Coronary artery (tissue), 2 donors: ENCODE measurements around the gene SSR3.

ENCODE experiments used
- DNase-seq: peaks from one replicate; pipeline ENCODE4 v3.0.0-alpha.2; 2017; ENCODE audit warnings: low spot score
- H3K27ac ChIP-seq, 2 donors: fragments of 200-600 bp; sonication (generic); one replicate each; pipeline ENCODE4 v1.5.1; 2016 to 2019
- H3K4me3 ChIP-seq: fragments of 200-600 bp; sonication (generic); 2 replicates; pipeline ENCODE4 v1.5.1; 2016; ENCODE audit warnings: mild to moderate bottlenecking, moderate library complexity
- CTCF ChIP-seq: fragments of 200-600 bp; sonication (generic); IDR thresholded peaks from one replicate; pipeline ENCODE4 v1.5.1; 2019; ENCODE audit warnings: antibody characterized with exemption

SSR3 gene

DNA sequence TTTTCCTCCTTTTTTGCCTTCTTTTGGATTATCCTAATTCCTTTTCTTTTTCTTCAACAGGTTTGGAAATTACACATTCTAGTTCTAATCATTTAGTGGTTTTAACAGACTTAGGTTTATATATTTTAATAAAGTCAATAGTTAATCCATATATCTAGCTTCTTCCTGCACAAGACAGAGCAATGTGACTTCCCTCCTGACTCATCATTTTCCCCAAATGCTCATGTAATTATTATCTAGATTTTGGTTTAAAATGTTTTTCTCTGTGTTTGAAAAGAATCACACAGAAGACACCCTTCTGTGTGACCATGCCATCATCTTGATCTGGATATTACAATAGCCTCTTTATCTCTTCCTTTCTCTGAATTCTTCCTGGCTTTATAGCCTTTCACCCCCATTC is 28.6 kb upstream of the SSR3 start:
- no peak for TF ChIP-seq CTCF
- Histone ChIP-seq H3K4me3 (no peak overlapping the region), H3K27ac (no peak overlapping the region)
- DNase-seq, result no peak

GRCh38 chr3:156582532-156583183 is 27.7 kb upstream of the SSR3 start:
- no peak for TF ChIP-seq CTCF
- Histone ChIP-seq H3K4me3 (no peak overlapping the region), H3K27ac (no peak overlapping the region)
- DNase-seq, result no peak

DNA sequence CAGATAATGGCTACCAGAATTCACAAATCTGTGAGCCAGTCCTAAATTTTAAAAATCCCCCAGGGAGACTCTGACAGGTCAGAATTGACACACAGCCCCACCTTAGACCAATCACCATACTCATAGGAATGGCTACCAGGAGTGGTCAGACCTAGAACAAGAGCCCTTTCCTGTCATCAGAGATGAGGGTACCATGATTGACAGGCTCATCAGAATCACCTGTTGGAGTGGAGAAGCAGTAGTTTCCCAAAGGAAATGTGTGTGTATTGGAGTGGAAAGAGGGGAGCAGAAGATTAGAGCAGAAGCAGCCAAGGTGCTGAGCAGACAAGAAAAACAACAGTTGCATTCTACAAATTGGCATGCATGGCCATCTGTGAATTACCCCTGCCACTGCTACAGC is 27.0 kb upstream of the SSR3 start:
- Histone ChIP-seq H3K27ac (no peak overlapping the region), H3K4me3 (no peak overlapping the region)
- DNase-seq, result no peak
- no peak for TF ChIP-seq CTCF

- TF ChIP-seq CTCF, result no peak
- DNase-seq, result no peak
- Histone ChIP-seq H3K4me3 (no peak overlapping the region), H3K27ac (no peak overlapping the region)
Observed at GRCh38 chr3:156581033-156581432, 26.1 kb upstream of the SSR3 start.

DNA sequence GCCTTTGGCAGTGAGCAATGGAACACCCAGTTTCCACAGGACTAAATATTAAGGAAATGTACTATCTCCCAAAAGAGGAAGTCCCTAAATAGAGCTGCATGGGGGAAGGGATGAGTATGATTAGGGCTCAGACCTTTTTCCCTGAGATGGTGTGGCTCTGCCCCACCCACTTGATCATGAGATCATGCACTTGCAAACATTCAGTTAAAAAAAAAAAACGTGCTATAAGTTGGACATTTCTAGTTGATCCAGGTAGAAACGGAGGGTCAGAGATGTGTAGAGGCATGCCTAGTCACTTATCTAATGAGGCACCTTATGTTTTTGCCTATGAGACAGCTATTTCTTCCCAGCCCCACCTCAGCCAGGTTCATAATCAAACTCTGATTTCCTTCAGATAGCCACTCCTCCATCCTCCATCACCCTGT is 24.5 kb upstream of the SSR3 start:
- Histone ChIP-seq H3K4me3 (no peak overlapping the region), H3K27ac (no peak overlapping the region)
- no peak for DNase-seq
- no peak for TF ChIP-seq CTCF

DNA sequence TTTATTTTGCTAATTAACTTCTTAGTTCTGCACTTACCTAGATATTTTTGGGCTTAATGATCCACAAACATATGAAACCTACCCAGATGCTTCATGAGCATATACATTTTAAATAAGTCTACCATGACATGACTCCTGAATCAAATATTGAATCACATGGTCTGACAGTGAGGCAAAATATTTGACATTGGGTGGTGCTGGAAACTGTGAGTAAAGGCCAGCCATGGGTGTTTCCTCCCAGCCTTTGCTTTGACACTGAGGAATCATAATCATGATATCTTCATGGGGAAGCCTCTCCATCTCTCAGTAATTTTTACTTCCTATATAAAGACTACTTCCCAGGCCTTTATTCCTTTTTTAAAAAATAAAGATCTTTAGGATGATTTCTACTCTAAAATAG is 22.8 kb upstream of the SSR3 start:
- Histone ChIP-seq H3K4me3 (no peak overlapping the region), H3K27ac (no peak overlapping the region)
- no peak for DNase-seq
- TF ChIP-seq CTCF, result no peak

DNA sequence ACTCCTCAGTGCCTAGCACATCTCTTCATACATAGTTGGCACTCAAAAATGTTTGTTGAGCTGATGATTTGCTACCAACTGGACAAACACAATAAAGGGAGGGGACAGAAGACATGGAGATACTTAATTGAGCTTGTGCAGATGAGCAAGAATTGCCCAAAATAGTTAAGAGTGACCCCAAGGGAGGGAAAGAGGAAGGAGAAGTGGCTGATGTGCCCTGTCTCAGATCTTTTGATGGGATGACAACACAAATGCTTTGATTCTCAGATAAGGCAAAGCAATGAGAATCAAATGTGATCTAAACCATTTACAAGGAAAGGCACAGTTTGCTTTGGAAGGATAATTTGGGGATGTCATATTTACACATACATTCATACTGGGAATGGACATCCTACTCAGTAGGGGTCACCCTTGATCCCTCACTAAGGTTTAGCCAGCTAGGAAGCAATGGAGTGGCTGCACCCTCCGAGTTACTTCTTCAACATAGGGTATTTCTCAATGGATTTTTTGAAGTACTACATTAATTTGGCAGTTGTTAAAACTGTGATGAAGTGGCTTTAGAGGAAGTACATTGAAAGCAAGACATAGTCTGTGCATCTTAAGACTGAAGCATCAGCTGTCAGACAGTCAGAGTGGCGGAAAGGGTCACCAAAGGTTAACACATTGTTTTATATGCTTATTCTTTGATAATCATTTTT is 21.9 kb upstream of the SSR3 start:
- no peak overlapping the region for H3K27ac ChIP-seq
- no peak for TF ChIP-seq CTCF
- DNase-seq, result no peak
- H3K4me3 ChIP-seq, result no peak overlapping the region
